CD4-positive, alpha-beta T cell treated with Interleukin-21 for 1 hour (primary cell): ENCODE measurements around the gene HS3ST4.
A peak's percentile ranks its signal among the peaks of the same experiment; 100 is the strongest.

ENCODE experiments used
- DNase-seq: peaks from one replicate; pipeline ENCODE4 v3.0.0-alpha.2; 2020

HS3ST4 gene

GRCh38 chr16:25691519-25692091 is at the start of gene HS3ST4:
HS3ST4 (plus strand) TSS chr16:25691959.
- no peak for DNase-seq

- no peak for DNase-seq
Observed at GRCh38 chr16:25643633-25644032, 48.1 kb upstream of the HS3ST4 start.

DNA sequence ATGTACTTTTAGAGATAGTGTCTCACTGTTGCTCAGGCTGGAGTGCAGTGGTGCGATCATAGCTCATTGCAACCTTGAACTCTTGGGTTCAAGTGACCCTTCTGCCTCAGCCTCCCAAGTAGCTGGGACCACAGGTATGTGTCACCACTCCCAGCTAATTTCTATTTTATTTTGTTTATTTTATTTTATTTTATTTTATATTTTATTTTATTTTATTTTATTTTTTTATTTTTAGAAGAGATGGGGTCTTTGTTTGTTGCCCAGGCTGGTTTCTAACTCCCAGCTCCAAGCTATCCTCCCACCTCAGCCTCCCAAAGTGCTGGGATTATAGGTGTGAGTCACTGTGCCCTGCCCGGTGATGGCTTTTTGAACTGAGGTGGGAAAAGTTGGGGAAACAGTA is 35.1 kb upstream of the HS3ST4 start:
- DNase-seq = no peak

DNA sequence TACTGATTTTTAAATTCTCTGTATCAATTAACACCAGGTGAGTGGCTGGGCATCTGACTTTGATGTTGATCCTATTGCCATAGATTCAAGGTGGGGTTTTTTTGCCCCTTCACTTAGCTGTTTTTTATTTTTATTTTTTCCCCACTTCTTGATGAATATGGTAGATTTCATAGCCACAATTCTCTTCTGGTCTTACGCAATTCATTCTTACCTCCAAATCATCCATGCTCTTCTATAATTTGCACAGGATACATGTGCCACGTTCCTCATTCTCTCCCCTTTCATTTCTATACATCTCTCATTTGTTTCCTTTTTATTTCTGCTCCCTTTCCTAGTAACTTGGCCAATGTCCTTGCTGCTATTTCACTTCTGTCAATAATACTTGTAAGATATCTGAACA is 14.9 kb upstream of the HS3ST4 start:
- no peak for DNase-seq

DNA sequence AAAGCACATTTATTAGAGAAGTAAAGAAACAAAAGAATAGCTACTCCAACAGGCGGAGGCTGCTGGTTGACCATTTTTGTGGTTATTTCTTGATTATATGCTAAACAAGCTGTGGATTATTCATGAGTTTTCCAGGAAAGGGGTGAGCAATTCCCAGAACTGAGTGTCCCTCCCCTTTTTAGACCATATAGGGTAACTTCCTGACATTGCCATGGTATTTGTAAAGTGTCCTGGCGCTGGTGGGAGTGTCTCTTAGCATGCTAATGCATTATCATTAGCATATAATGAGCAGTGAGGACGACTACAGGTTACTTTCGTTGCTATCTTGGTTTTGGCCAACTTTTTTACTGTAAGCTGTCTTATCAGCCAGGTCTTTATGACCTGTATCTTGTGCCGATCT is 12.2 kb upstream of the HS3ST4 start:
- no peak for DNase-seq

DNA sequence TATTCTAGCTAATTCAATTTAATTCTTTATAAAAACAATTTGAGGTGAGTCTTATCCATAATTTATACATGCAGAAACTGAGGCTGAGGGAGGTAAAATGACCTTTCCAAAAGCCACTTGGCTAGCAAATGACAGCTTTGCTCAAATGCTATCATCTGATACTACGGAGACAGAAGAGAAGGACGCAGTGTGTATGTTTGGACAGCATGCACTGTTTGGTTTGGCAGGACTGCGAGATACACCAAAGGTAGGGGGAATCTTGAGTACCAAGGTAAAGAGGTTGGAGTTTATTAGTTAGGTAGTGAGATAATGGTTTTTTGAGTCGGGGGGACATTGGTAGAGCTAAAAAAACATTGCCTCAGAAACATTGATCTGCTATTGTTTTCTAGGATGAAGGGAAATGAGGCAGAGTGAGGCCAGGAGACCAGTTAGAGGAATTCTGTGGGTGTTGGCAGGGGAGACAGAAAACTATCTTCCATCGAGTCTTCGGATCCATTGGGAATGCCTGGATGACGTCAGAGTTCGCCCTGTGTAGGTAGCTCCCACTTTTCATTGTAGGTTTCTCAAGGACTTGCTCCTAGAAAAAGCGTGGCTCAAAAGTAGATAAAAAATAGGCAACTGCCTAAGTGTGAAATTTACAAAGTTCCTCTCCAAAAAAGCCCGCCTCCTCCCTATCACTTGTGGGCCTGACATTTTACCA is 2.5 kb upstream of the HS3ST4 start:
- DNase-seq = no peak

GRCh38 chr16:25690552-25691143 is 1.1 kb upstream of the HS3ST4 start:
- no peak for DNase-seq

GRCh38 chr16:25692351-25692741 is 587 bp downstream of the HS3ST4 start:
- no peak for DNase-seq

- DNase-seq = no peak
Observed at GRCh38 chr16:25692742-25693508, 1.2 kb downstream of the HS3ST4 start.

DNA sequence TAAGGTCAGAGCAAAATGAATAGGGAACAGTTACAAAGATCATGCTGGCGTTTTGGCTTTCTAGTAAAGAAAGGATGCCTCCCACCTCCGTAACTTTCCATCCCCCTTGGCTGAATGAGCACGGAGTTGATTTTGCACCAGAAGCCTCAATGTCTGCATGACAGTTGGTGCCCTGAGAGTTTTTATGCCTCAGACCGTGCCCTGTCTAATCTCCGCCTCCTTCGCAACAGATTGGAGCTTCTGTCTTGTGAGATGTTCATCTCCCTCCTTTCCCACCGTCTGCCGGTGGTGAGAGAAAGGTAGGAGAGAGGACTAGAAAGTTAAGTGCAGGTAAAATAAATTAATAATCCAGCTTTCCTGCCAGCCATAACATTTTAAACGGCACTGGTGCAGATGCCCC is 1.9 kb downstream of the HS3ST4 start:
- no peak for DNase-seq

- DNase-seq = no peak
Observed at GRCh38 chr16:25699069-25699468, 7.3 kb downstream of the HS3ST4 start.

DNA sequence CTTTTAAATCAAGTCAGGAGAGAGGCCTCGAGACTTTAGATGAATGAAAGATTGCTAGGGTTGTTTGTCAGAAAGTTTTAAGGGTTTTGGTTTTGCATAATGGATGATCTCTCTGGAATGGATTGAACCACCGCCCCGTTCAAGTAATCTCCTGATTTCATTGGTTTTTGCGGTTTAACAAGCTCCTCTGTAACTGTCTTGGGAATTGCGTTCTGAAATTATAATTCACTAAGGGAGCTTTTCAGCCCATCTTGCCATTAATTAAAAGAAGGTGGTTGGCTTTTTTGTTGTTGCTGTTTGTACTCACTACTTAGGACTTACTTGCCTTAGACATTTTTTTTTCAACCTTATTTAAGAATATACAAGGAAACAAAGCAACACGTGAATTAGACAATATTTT is 8.8 kb downstream of the HS3ST4 start:
- no peak for DNase-seq

DNA sequence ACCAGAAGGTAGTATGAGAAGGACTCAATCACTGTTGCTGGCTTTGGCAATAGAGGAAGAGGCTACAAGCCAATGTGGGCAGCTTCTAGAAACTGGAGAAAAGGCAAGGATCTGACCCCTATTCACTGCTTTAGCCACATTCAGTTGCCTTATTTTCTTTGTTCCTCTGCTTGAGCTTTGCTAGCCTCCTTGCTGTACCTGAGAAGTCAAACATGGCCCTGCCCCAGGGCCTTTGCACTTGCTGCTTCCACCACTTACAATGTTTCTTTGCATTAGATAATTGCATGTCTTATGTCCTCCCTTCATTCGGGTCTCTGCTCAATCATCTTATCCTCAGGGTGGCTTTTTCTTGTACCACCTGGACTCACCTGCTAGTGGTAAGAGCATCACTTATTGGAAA is 15.8 kb downstream of the HS3ST4 start:
- no peak for DNase-seq

- peak; percentile 2 for DNase-seq
Observed at GRCh38 chr16:25707982-25708583, 16.3 kb downstream of the HS3ST4 start.

DNA sequence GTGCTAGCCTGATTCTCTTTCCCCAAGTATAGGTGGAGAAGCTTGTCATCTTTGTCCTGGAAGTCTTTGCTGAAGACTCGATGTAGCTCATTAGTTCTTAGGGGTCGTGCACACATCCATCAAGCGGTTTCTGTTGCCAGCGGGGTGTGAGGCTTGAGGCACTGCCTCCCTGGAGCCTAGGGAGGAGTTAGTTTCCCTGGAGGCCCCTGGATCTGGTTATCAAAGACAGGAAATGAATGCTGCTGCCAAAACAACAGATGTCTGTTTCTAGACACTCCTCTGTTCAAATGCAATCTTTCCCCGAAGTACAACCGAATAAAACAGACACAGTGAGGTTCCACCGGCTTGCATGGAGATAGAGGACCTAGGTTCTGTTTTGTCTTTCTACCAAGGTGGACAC is 17.5 kb downstream of the HS3ST4 start:
- no peak for DNase-seq

- DNase-seq = no peak
Observed at GRCh38 chr16:25713785-25714570, 22.2 kb downstream of the HS3ST4 start.

- DNase-seq = no peak
Observed at GRCh38 chr16:25716186-25716585, 24.4 kb downstream of the HS3ST4 start.

- no peak for DNase-seq
Observed at GRCh38 chr16:25721439-25721838, 29.7 kb downstream of the HS3ST4 start.

DNA sequence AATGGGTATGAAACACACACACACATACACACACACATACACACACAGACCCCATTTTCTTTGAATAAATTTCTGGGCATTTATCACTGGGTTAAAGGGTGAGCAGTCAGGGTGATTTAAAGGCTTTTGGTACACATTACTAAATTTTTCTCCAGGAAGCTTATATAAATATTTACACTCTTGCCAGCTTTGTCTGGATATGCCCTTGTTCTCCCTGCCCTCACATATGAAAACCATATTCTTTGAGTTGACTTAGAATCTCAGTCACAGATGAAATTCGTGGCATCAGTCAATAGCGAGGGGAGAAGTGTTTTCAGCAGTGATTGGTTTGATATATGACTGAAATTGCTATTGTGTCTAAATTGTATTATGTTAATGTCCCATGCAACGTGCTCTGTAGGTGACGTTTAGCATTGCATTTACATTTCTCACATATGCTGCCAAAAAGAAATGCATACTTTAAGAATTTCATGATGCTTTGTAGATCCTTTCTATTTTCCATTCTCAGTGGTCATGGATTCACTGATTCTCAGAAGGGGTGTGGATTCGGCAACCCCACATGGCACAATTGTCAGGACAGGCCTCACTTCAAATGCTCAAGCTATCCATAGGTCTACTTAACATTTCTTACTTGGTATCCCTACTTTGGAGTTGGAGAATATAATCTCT is 34.8 kb downstream of the HS3ST4 start:
- no peak for DNase-seq

DNA sequence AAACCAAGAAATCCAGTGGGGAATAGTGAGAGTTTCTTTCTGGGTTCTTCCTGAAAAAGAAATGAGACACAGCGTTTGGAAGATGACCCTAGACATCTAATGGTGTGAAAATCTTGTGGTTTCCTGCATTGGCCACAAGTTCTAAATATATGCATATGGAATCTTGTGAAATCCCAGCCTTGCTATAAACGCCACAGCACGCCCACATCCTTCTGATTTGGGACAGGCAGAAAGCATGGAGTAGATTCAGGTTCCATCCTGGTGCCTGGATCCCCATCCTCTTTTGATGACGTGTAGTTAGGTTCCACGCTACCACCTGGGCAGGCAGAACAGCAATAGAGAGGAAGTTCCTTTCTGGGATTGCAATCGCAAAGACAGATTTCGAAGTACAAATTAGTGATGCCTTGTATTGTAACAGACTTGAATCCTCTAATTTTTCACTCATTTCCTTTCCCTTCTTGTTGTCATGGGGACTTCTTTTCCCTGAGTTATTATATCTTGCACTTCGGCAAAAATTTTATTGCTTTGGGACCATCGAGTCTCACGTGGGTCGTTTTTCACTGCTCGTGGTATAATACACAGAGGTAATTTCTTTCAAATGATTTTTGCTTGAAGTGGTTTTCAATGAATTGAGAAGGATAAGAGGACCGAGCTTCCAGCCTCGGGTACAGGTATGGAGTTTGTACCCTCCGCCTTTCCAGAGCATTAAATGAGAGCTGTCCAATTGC is 37.6 kb downstream of the HS3ST4 start:
- no peak for DNase-seq

DNA sequence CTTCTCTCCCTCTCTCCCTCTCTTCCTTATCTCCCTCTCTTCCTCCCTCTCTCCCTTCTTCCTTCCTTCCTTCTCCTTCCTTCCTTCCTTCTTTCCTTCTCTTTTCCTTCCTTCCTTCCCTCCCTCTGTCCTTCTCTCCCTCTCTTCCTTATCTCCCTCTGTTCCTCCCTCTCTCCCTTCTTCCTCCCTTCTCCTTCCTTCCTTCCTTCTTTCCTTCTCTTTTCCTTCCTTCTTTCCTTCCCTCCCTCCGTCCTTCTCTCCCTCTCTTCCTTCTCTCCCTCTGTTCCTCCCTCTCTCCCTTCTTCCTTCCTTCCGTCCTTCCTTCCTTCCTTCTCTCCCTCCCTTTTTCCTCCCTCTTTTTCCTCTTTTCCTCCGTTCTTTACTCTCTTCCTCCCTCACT is 38.6 kb downstream of the HS3ST4 start:
- DNase-seq = no peak
